H9 (cell line): ENCODE results near the gene ENO3. TPM values are rescaled to one million over a fixed set of nuclear protein-coding genes. Genes with fewer than 3 reads are reported as not detected.

Experiments used
- DNase-seq: peaks from one replicate; pipeline ENCODE4 v3.0.0-alpha.2; 2017
- H2AFZ ChIP-seq: one replicate; pipeline ENCODE4 v1.6.1; 2013; ENCODE audit warnings: mild to moderate bottlenecking, low read length, control low read depth, moderate library complexity
- H2AK5ac ChIP-seq: 2 replicates; pipeline ENCODE4 v1.6.1; 2013; ENCODE audit warnings: low read length, control low read depth, mixed read lengths; ENCODE audit not compliant: insufficient read length
- H2BK120ac ChIP-seq: one replicate; pipeline ENCODE4 v1.6.1; 2013; ENCODE audit warnings: low read depth, mild to moderate bottlenecking, low read length, control low read depth, inconsistent platforms; ENCODE audit not compliant: poor library complexity, severe bottlenecking
- H2BK12ac ChIP-seq: 2 replicates; pipeline ENCODE4 v1.6.1; 2013; ENCODE audit warnings: low read length, control low read depth, mixed read lengths, low read depth; ENCODE audit not compliant: insufficient read length
- H2BK15ac ChIP-seq: 2 replicates; pipeline ENCODE4 v1.6.1; 2013; ENCODE audit warnings: low read depth, low read length, control low read depth
- H2BK20ac ChIP-seq: one replicate; pipeline ENCODE4 v1.6.1; 2013; ENCODE audit warnings: low read depth, mild to moderate bottlenecking, low read length, control low read depth, inconsistent platforms; ENCODE audit not compliant: poor library complexity, severe bottlenecking
- H2BK5ac ChIP-seq: 2 replicates; pipeline ENCODE4 v1.6.1; 2013; ENCODE audit warnings: low read length, control low read depth, mixed read lengths; ENCODE audit not compliant: insufficient read length
- H3K14ac ChIP-seq: 2 replicates; pipeline ENCODE4 v1.6.1; 2013; ENCODE audit warnings: low read length, control low read depth; ENCODE audit not compliant: insufficient read depth
- H3K18ac ChIP-seq: 2 replicates; pipeline ENCODE4 v1.6.1; 2013; ENCODE audit warnings: low read depth, mild to moderate bottlenecking, mixed read lengths, low read length, control low read depth; ENCODE audit not compliant: insufficient read length
- H3K23ac ChIP-seq: 2 replicates; pipeline ENCODE4 v1.6.1; 2013; ENCODE audit warnings: low read length, control low read depth, mixed read lengths, low read depth; ENCODE audit not compliant: insufficient read length
- H3K23me2 ChIP-seq: 2 replicates; pipeline ENCODE4 v1.6.1; 2013; ENCODE audit warnings: low read depth, mild to moderate bottlenecking, mixed read lengths, low read length, control low read depth; ENCODE audit not compliant: insufficient read length, poor library complexity, severe bottlenecking
- H3K27ac ChIP-seq: 2 replicates; pipeline ENCODE4 v1.5.1; 2013; ENCODE audit warnings: low read length, control low read depth, mixed read lengths, low read depth; ENCODE audit not compliant: insufficient read length
- H3K27me3 ChIP-seq: 2 replicates; pipeline ENCODE4 v1.6.1; 2013; ENCODE audit warnings: low read length, control low read depth, inconsistent platforms; ENCODE audit not compliant: insufficient read depth
- H3K4ac ChIP-seq: 2 replicates; pipeline ENCODE4 v1.6.1; 2013; ENCODE audit warnings: low read depth, mild to moderate bottlenecking, control low read depth, inconsistent platforms, low read length, moderate library complexity
- H3K4me1 ChIP-seq: 2 replicates; pipeline ENCODE4 v1.6.1; 2013; ENCODE audit warnings: low read length, control low read depth, inconsistent platforms; ENCODE audit not compliant: insufficient read depth
- H3K4me2 ChIP-seq: 2 replicates; pipeline ENCODE4 v1.6.1; 2013; ENCODE audit warnings: low read length, control low read depth, mixed read lengths; ENCODE audit not compliant: insufficient read length, insufficient read depth
- H3K56ac ChIP-seq: 2 replicates; pipeline ENCODE4 v1.6.1; 2013; ENCODE audit warnings: low read depth, mild to moderate bottlenecking, mixed read lengths, low read length, control low read depth; ENCODE audit not compliant: insufficient read length
- H3K79me1 ChIP-seq: 2 replicates; pipeline ENCODE4 v1.6.1; 2013; ENCODE audit warnings: low read depth, mild to moderate bottlenecking, moderate library complexity, low read length, control low read depth, inconsistent platforms; ENCODE audit not compliant: insufficient read depth, poor library complexity, severe bottlenecking
- H3K79me2 ChIP-seq: 2 replicates; pipeline ENCODE4 v1.6.1; 2013; ENCODE audit warnings: low read length, control low read depth, inconsistent platforms; ENCODE audit not compliant: insufficient read depth
- H3K9ac ChIP-seq: 2 replicates; pipeline ENCODE4 v1.6.1; 2013; ENCODE audit warnings: low read length, control low read depth, mixed read lengths; ENCODE audit not compliant: insufficient read length; ENCODE audit errors: extremely low read depth
- H3K9me3 ChIP-seq: one replicate; pipeline ENCODE4 v1.6.1; 2013; ENCODE audit warnings: low read depth, low read length, inconsistent platforms; ENCODE audit not compliant: control insufficient read depth
- H3T11ph ChIP-seq: one replicate; pipeline ENCODE4 v1.6.1; 2013; ENCODE audit warnings: mild to moderate bottlenecking, low read length, control low read depth, inconsistent platforms
- H4K20me1 ChIP-seq: one replicate; pipeline ENCODE4 v1.6.1; 2013; ENCODE audit not compliant: control insufficient read depth, insufficient read length, insufficient read depth
- H4K5ac ChIP-seq: 2 replicates; pipeline ENCODE4 v1.6.1; 2013; ENCODE audit warnings: low read depth, mild to moderate bottlenecking, mixed read lengths, low read length, control low read depth; ENCODE audit not compliant: insufficient read length
- H4K8ac ChIP-seq: replicated peaks from 2 replicates; pipeline ENCODE4 v1.6.1; 2013; ENCODE audit warnings: low read length, control low read depth, mixed read lengths, low read depth; ENCODE audit not compliant: insufficient read length
- H4K91ac ChIP-seq: 2 replicates; pipeline ENCODE4 v1.6.1; 2013; ENCODE audit warnings: low read depth, mild to moderate bottlenecking, moderate library complexity, mixed read lengths, low read length, control low read depth; ENCODE audit not compliant: insufficient read length
- H3K27ac Mint-ChIP-seq, 3 experiments: 2 replicates in 2 of 3; 3 replicates in 1 of 3; pipeline ENCODE4 v1.8.0; 2020 to 2021; ENCODE audit warnings: mixed read lengths in 3 of 3, mild to moderate bottlenecking in 1 of 3, moderate library complexity in 1 of 3
- H3K27me3 Mint-ChIP-seq: 2 replicates; pipeline ENCODE4 v1.8.0; 2021; ENCODE audit warnings: low read depth, mild to moderate bottlenecking, moderate library complexity, mixed read lengths
- H3K36me3 Mint-ChIP-seq, 3 experiments: 2 replicates in 2 of 3; 3 replicates in 1 of 3; pipeline ENCODE4 v1.8.0; 2020 to 2021; ENCODE audit warnings: low read depth in 3 of 3, mixed read lengths in 3 of 3; ENCODE audit not compliant: insufficient read depth in 1 of 3
- H3K4me1 Mint-ChIP-seq, 2 experiments: 2 replicates each; pipeline ENCODE4 v1.8.0; 2020; ENCODE audit warnings: mixed read lengths in 2 of 2
- H3K4me3 Mint-ChIP-seq, 2 experiments: 2 replicates in 1 of 2; 3 replicates in 1 of 2; pipeline ENCODE4 v1.8.0; 2020 to 2021; ENCODE audit warnings: mild to moderate bottlenecking in 2 of 2, mixed read lengths in 2 of 2, moderate library complexity in 1 of 2
- H3K9me3 Mint-ChIP-seq, 2 experiments: 2 replicates in 1 of 2; 3 replicates in 1 of 2; pipeline ENCODE4 v1.8.0; 2020; ENCODE audit warnings: mild to moderate bottlenecking in 2 of 2, mixed read lengths in 2 of 2, moderate library complexity in 1 of 2
- CTCF ChIP-seq: fragments of 200-600 bp; sonication (generic); conservative IDR thresholded peaks from 3 replicates; pipeline ENCODE4 v1.8.0; 2021; ENCODE audit warnings: antibody characterized with exemption, mild to moderate bottlenecking
- WGBS: extraction: QIAGEN DNeasy Blood & Tissue Kit; methylation state at CpG from one replicate; pipeline ENCODE4 v1.1.7; 2013; ENCODE audit warnings: missing lambda C conversion rate, low lambda C conversion rate, mixed read lengths; ENCODE audit not compliant: insufficient read length; ENCODE audit errors: extremely low coverage; 5-methylcytosine and 5-hydroxymethylcytosine counted together
- total RNA-seq: library from RNA; stranded (reverse); gene quantifications from 2 replicates; pipeline ENCODE4 v1.2.1, GENCODE V29; 2021

Gene ENO3
- total RNA-seq, 1 experiment from 2014 or later = 25.4 TPM

- Histone ChIP-seq H2BK20ac (no peak overlapping the region), H2BK120ac (no peak overlapping the region), H4K8ac (no peak overlapping the region), H3T11ph (no peak overlapping the region), H3K79me1 (no peaks in the 10 kb centered on the region), H3K14ac (no peak overlapping the region), H3K9me3 (no peaks in the 10 kb centered on the region), H4K5ac (no peak overlapping the region), H2AK5ac (no peak overlapping the region), H4K91ac (no peak overlapping the region), H3K4me2 (peak overlapping the region; percentile 76), H3K79me2 (no peaks in the 10 kb centered on the region), H2BK15ac (no peak overlapping the region), H2BK12ac (no peak overlapping the region), H3K27ac (no peak overlapping the region), H3K27me3 (peaks cover 1% of the 10 kb centered on the region; the same call in 1 of the 2 replicates), H3K56ac (no peak overlapping the region), H3K9ac (no peak overlapping the region), H2AFZ (no peak overlapping the region), H4K20me1 (no peaks in the 10 kb centered on the region), H3K23me2 (peaks cover 14% of the 10 kb centered on the region), H3K23ac (no peak overlapping the region), H3K18ac (no peak overlapping the region), H3K4me1 (no peaks in the 10 kb centered on the region), H3K4ac (no peak overlapping the region), H2BK5ac (no peak overlapping the region)
- no peaks in the 10 kb centered on the region for H3K9me3 Mint-ChIP-seq
- TF ChIP-seq CTCF = no peak
- peaks cover 20 to 22% of the 10 kb centered on the region in 2 experiments for H3K4me1 Mint-ChIP-seq
- peak overlapping the region; percentile 79 to 87 for H3K4me3 Mint-ChIP-seq
- no peak overlapping the region for H3K27ac Mint-ChIP-seq
- H3K27me3 Mint-ChIP-seq = peaks cover 64% of the 10 kb centered on the region
- peaks cover 0 to 9% (median 4%) of the 10 kb centered on the region in 3 experiments; a peak in 4 of 7 replicates for H3K36me3 Mint-ChIP-seq
- WGBS = no CpG with 5 or more reads among the region's 5 CpGs
- no peak for DNase-seq
These were observed 35.5 kb downstream of the ENO3 start for GRCh38 chr17:4986403-4986802.
